ENCODE results near the gene GALM.
"Not testable (repeated sequence)": the region's sequence is repeated elsewhere in the genome, so short reads cannot be mapped to it uniquely, and the experiment has no call there.

GRCh38 chr2:38714941-38715340 lies 49.0 kb downstream of the GALM start:
- not testable (repeated sequence) for TF ChIP-seq RAD21 (conservative IDR thresholded peaks at IDR 0.05); TAF1 (IDR thresholded peaks at IDR 0.05; ENCODE audit: low read depth); MXI1 (conservative IDR thresholded peaks at IDR 0.05; ENCODE audit: poor library complexity, severe bottlenecking)
